Heart left ventricle (tissue), 16 donors: Measurements from ENCODE around the gene VPS50. TPM values are rescaled to one million over a fixed set of nuclear protein-coding genes. Genes with fewer than 3 reads are reported as not detected.
"Not testable (repeated sequence)": the region's sequence is repeated elsewhere in the genome, so short reads cannot be mapped to it uniquely, and the experiment has no call there.

Experiments used
- ATAC-seq, 4 donors: fragments of 200-7000 bp; cut with Tn5 transposase; one replicate each; pipeline ENCODE4 v1.9.1; 2020 to 2022; ENCODE audit warnings: moderate library complexity in 4 of 4, mild to moderate bottlenecking in 3 of 4, moderate number of reproducible peaks in 1 of 4
- DNase-seq, 5 donors: peaks; one replicate each; pipeline ENCODE4 v3.0.0-alpha.2; 2020
- H3K27ac ChIP-seq, 12 donors: fragments of 200-600 bp; sonication (generic) in 4 of 12; one replicate each; pipeline versions ENCODE4 v1.5.0 to v1.8.0; 2016 to 2022; ENCODE audit warnings: mild to moderate bottlenecking in 2 of 12
- H3K27me3 ChIP-seq, 9 donors: fragments of 200-600 bp; sonication (generic) in 2 of 9; one replicate each; pipeline versions ENCODE4 v1.5.1 to v1.8.0; 2016 to 2022; ENCODE audit warnings: mild to moderate bottlenecking in 3 of 9
- H3K36me3 ChIP-seq, 9 donors: fragments of 200-600 bp; sonication (generic) in 2 of 9; one replicate each; pipeline versions ENCODE4 v1.5.0 to v1.8.0; 2018 to 2022; ENCODE audit warnings: mild to moderate bottlenecking in 2 of 9
- H3K4me1 ChIP-seq, 12 donors: fragments of 200-600 bp; sonication (generic) in 4 of 12; one replicate each; pipeline versions ENCODE4 v1.5.0 to v1.8.0; 2016 to 2022; ENCODE audit warnings: mild to moderate bottlenecking in 3 of 12
- H3K4me3 ChIP-seq, 12 donors: fragments of 200-600 bp; sonication (generic) in 4 of 12; one replicate each; pipeline versions ENCODE4 v1.5.0 to v1.8.0; 2017 to 2022; ENCODE audit warnings: mild to moderate bottlenecking in 9 of 12, moderate library complexity in 4 of 12
- H3K9me3 ChIP-seq, 12 donors: fragments of 200-600 bp; sonication (generic) in 4 of 12; one replicate each; pipeline versions ENCODE4 v1.5.0 to v1.8.0; 2016 to 2022; ENCODE audit warnings: mild to moderate bottlenecking in 1 of 12
- POLR2A ChIP-seq, 2 donors: fragments of 450-650 bp; IDR thresholded peaks; one replicate each; pipeline ENCODE4 v1.6.1; 2017; ENCODE audit warnings: antibody characterized with exemption in 2 of 2, mild to moderate bottlenecking in 2 of 2, moderate library complexity in 2 of 2
- WGBS, 4 donors: extraction: QIAGEN DNeasy Blood & Tissue Kit in 2 of 4; methylation state at CpG; one replicate each; pipeline versions ENCODE4 v1.1.5 to v1.1.7; 2013 to 2018; 5-methylcytosine and 5-hydroxymethylcytosine counted together
- intact Hi-C, 10 donors: fragments of 100-400 bp; cut with DNase I; formaldehyde crosslinking; loops; one replicate each; pipeline versions ENCODE4 v1.11.1 to v1.14.2; 2022
- polyA plus RNA-seq, 2 donors: library from polyadenylated mRNA; stranded (reverse); fragments of 200-250 nt; gene quantifications; one replicate each; pipeline ENCODE4 v1.2.3, GENCODE V29; 2013
- total RNA-seq, 9 donors: library from RNA; depleted of rRNA in 2 of 9; stranded (reverse); fragments of >200 nt in 2 of 9; fragmentation: NEBNext Ultra II Directional in 3 of 9; extraction: Animal tissue kit (Norgen Biotek cat#: 25700) in 3 of 9; gene quantifications; one replicate each; pipeline versions ENCODE4 v1.1.0 to v1.2.4, GENCODE V29; 2016 to 2023
- TF ChIP-seq, protein P1 (sequence below), 12 donors: fragments of 200-600 bp; sonication (generic) in 4 of 12; IDR thresholded peaks; one replicate each; pipeline versions ENCODE4 v1.5.0 to v1.8.0; 2018 to 2022; ENCODE audit warnings: antibody characterized with exemption in 12 of 12, mild to moderate bottlenecking in 5 of 12
- donor health status: ischemic (EF 13 %, LVEDD 7.1; RV severe dilation, severe dysfunction).
- donor health status: healthy with polysubstance abuse.
- donor health status: DM: no; HTN: yes; CAD: no.
- donor health status: DM: no; HTN: no; CAD: no.
- donor health status: ischemic (EF 25% LVEDD 6.9; RV normal size, moderate dysfunction).
- donor health status: ischemic (EF 25% LVEDD 5.7; RV mildly dilated, moderate dysfunction).
- donor health status: healthy.
- donor health status: DM: yes; HTN: yes; CAD: no.
- donor health status: ischemic (EF 35%, LVEDD 5.7; RV mildly dilated, moderate dysfunction).
- donor health status: nonischemic (EF 11% LVEDD 7.7; RV severe dilation, severe dysfunction).
- donor health status: DM: yes; HTN: yes; CAD: no.
- donor health status: PGD.
- donor health status: ischemic (EF 29% LVEDD 5.4; RV normal size, mild dysfunction).
- donor health status: nonischemic (EF 23%, LVEDD 6.1; RV moderate dilation, normal function).

The VPS50 gene
- total and polyA plus RNA-seq, 11 donors, result 2.9 to 28.7 (median 18.5) TPM

DNA sequence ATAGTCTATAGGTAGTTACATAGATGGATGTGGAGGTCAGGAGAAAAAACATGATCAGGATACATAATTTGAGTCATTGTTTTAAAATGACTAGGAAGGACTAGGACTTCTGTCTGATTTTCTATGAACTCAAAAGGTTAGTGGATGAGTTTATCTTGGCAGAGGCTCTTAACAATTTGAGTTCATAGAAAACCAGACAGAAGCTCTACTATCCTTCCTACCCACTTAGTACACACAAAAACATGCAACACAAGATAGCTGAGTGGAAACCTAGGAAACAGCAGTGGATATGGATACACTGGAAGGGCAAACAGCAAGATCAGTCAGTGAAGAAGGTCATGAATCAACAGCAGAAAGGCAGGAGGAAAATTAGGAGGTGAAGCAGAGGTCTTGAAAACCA, 84.6 kb downstream of the VPS50 start:
- DNase-seq (no peak), ATAC-seq (no peak)
- H3K4me1 ChIP-seq, result no peaks in the 10 kb centered on the region
- no peak overlapping the region for H3K27ac ChIP-seq
- TF ChIP-seq POLR2A (IDR thresholded peaks at IDR 0.05), result no peak
- TF ChIP-seq, protein P1, sequence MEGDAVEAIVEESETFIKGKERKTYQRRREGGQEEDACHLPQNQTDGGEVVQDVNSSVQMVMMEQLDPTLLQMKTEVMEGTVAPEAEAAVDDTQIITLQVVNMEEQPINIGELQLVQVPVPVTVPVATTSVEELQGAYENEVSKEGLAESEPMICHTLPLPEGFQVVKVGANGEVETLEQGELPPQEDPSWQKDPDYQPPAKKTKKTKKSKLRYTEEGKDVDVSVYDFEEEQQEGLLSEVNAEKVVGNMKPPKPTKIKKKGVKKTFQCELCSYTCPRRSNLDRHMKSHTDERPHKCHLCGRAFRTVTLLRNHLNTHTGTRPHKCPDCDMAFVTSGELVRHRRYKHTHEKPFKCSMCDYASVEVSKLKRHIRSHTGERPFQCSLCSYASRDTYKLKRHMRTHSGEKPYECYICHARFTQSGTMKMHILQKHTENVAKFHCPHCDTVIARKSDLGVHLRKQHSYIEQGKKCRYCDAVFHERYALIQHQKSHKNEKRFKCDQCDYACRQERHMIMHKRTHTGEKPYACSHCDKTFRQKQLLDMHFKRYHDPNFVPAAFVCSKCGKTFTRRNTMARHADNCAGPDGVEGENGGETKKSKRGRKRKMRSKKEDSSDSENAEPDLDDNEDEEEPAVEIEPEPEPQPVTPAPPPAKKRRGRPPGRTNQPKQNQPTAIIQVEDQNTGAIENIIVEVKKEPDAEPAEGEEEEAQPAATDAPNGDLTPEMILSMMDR (IDR thresholded peaks at IDR 0.05), result no peak
- intact Hi-C loops, result no loop called here
- peaks cover 0 to 57% (median 34%) of the 10 kb centered on the region in 9 donors for H3K36me3 ChIP-seq
- no peaks in the 10 kb centered on the region for H3K9me3 ChIP-seq
- H3K4me3 ChIP-seq, result no peak overlapping the region
- no peaks in the 10 kb centered on the region for H3K27me3 ChIP-seq

DNA sequence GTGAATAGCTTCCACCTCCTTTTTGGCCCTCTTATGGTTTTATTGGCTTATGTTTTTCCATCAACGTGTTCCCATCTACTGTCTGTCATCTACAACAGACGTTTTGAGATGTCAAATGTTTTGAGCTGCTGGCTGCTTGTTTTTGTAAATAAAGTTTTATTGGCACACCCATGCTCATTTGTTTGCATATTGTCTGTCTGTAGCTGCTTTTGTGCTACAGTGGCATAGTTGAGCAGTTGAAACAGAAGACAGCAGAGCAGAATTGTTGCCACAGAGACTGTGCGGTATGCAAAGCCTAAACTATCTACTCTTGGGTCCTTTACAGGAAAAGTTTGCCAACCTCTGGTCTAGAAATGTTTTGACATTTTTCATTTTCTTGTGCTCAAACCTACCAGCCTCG, 88.7 kb downstream of the VPS50 start:
- Histone ChIP-seq H3K27me3 (no peaks in the 10 kb centered on the region), H3K4me1 (no peaks in the 10 kb centered on the region), H3K9me3 (no peaks in the 10 kb centered on the region), H3K36me3 (peaks cover 0 to 36% (median 23%) of the 10 kb centered on the region in 9 donors), H3K4me3 (no peak overlapping the region), H3K27ac (no peak overlapping the region)
- ATAC-seq, result no peak
- 94 to 96% (median 95%) methylated on average over 4 of the region's 4 CpGs for WGBS, 4 donors
- no peak for DNase-seq
- TF ChIP-seq, protein P1 (IDR thresholded peaks at IDR 0.05), result no peak
- no peak for TF ChIP-seq POLR2A (IDR thresholded peaks at IDR 0.05)
- intact Hi-C loops, result no loop called here

- H3K27me3 ChIP-seq, H3K4me3 ChIP-seq, H3K27ac ChIP-seq, H3K9me3 ChIP-seq, ATAC-seq, H3K4me1 ChIP-seq, DNase-seq, intact Hi-C loops: not testable (repeated sequence)
- 96 to 99% (median 98%) methylated on average over 1 to 2 of the region's 2 CpGs for WGBS, 4 donors
- H3K36me3 ChIP-seq, result peaks cover 0 to 20% (median 13%) of the 10 kb centered on the region in 9 donors
Observed at GRCh38 chr7:93326291-93326690, 94.1 kb downstream of the VPS50 start.

GRCh38 chr7:93327006-93327633, 95.0 kb downstream of the VPS50 start:
- WGBS, 4 donors, result 68 to 75% (median 70%) methylated on average over 3 of the region's 3 CpGs
- intact Hi-C loops, result no loop called here
- no peak for DNase-seq
- Histone ChIP-seq H3K27ac (no peak overlapping the region), H3K9me3 (no peaks in the 10 kb centered on the region), H3K36me3 (peaks cover 0 to 16% (median 5%) of the 10 kb centered on the region in 9 donors), H3K4me3 (no peak overlapping the region), H3K4me1 (no peaks in the 10 kb centered on the region), H3K27me3 (no peaks in the 10 kb centered on the region)
- no peak for ATAC-seq
- TF ChIP-seq, protein P1 (IDR thresholded peaks at IDR 0.05), result no peak
- TF ChIP-seq POLR2A (IDR thresholded peaks at IDR 0.05), result no peak

GRCh38 chr7:93331706-93332105, 99.5 kb downstream of the VPS50 start:
- peaks cover 0 to 27% (median 0%) of the 10 kb centered on the region in 9 donors for H3K36me3 ChIP-seq
- no peak overlapping the region for H3K27ac ChIP-seq
- H3K27me3 ChIP-seq, result no peaks in the 10 kb centered on the region
- WGBS, 4 donors, result 73 to 93% (median 83%) methylated on average over 3 of the region's 3 CpGs
- no peak for DNase-seq
- intact Hi-C loops, result no loop called here
- no peaks in the 10 kb centered on the region for H3K9me3 ChIP-seq
- H3K4me1 ChIP-seq, result no peaks in the 10 kb centered on the region
- TF ChIP-seq POLR2A (IDR thresholded peaks at IDR 0.05), result no peak
- TF ChIP-seq, protein P1 (IDR thresholded peaks at IDR 0.05), result no peak
- no peak for ATAC-seq
- H3K4me3 ChIP-seq, result no peak overlapping the region
